HG03565 (cell line): Measurements from ENCODE around the gene HNRNPDL.
"Not testable (repeated sequence)": the region's sequence is repeated elsewhere in the genome, so short reads cannot be mapped to it uniquely, and the experiment has no call there.

Experiments
- ATAC-seq: cut with Tn5 transposase; IDR thresholded peaks from one replicate; pipeline ENCODE4 v1.9.1; 2021; ENCODE audit warnings: mild to moderate bottlenecking, moderate library complexity; ENCODE audit not compliant: unreplicated experiment

The HNRNPDL gene

GRCh38 chr4:82430193-82430963 lies at the start of gene HNRNPDL, which contains the start of gene ENOPH1:
HNRNPDL (minus strand) TSS chr4:82430462; CDS start chr4:82429690, 772 bp downstream.
ENOPH1 (plus strand) TSS chr4:82430590; CDS start chr4:82430830, 240 bp downstream.
- ATAC-seq = peak; percentile 64

GRCh38 chr4:82479562-82479961 lies 49.3 kb upstream of the HNRNPDL start:
- no peak for ATAC-seq

GRCh38 chr4:82477469-82477868 lies 47.2 kb upstream of the HNRNPDL start:
- not testable (repeated sequence) for ATAC-seq

- not testable (repeated sequence) for ATAC-seq
Observed at GRCh38 chr4:82475931-82476330, 45.7 kb upstream of the HNRNPDL start.

GRCh38 chr4:82473621-82474164 lies 43.4 kb upstream of the HNRNPDL start:
- ATAC-seq = no peak

GRCh38 chr4:82473080-82473479 lies 42.8 kb upstream of the HNRNPDL start:
- ATAC-seq = not testable (repeated sequence)

- no peak for ATAC-seq
Observed at GRCh38 chr4:82469791-82470345, 39.6 kb upstream of the HNRNPDL start.

GRCh38 chr4:82467471-82467870 lies 37.2 kb upstream of the HNRNPDL start:
- no peak for ATAC-seq

- no peak for ATAC-seq
Observed at GRCh38 chr4:82463221-82463620, 33.0 kb upstream of the HNRNPDL start.

- ATAC-seq = peak; percentile 80
Observed at GRCh38 chr4:82462415-82462831, 32.2 kb upstream of the HNRNPDL start.

- ATAC-seq = no peak
Observed at GRCh38 chr4:82461710-82462109, 31.4 kb upstream of the HNRNPDL start.

GRCh38 chr4:82458729-82459128 lies 28.5 kb upstream of the HNRNPDL start:
- no peak for ATAC-seq

- ATAC-seq = no peak
Observed at GRCh38 chr4:82457266-82457665, 27.0 kb upstream of the HNRNPDL start.

GRCh38 chr4:82452026-82452425 lies 21.8 kb upstream of the HNRNPDL start:
- no peak for ATAC-seq

GRCh38 chr4:82450966-82451755 lies 20.9 kb upstream of the HNRNPDL start:
- ATAC-seq = no peak

GRCh38 chr4:82447886-82448285 lies 17.6 kb upstream of the HNRNPDL start:
- ATAC-seq = no peak

- ATAC-seq = no peak
Observed at GRCh38 chr4:82439088-82439487, 8.8 kb upstream of the HNRNPDL start.

- ATAC-seq = no peak
Observed at GRCh38 chr4:82437285-82438005, 7.2 kb upstream of the HNRNPDL start.

- ATAC-seq = no peak
Observed at GRCh38 chr4:82436780-82437179, 6.5 kb upstream of the HNRNPDL start.

GRCh38 chr4:82436130-82436529 lies 5.9 kb upstream of the HNRNPDL start:
- no peak for ATAC-seq

- ATAC-seq = no peak
Observed at GRCh38 chr4:82434949-82435348, 4.7 kb upstream of the HNRNPDL start.
